ENCODE results near the gene SCO2.

DNA sequence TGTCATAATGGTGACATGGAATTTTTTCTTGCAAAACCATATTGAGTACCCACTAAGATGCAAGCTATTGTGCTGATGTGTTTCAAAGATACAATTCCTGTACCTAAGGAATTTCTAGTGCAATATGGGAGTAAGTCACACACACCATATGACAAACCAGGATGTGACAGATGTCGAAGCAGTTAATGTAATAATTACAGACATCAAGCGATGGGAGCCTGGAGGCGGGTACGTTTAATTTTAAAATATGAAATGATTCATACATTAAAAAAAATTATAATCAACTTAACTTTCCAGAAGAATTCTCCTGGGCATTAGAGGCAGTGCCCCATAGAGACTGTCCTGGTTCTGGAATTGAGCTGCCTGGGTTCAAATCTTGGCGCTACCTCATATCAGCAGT is 31.3 kb upstream of the SCO2 start:
- TF ChIP-seq, protein P1, sequence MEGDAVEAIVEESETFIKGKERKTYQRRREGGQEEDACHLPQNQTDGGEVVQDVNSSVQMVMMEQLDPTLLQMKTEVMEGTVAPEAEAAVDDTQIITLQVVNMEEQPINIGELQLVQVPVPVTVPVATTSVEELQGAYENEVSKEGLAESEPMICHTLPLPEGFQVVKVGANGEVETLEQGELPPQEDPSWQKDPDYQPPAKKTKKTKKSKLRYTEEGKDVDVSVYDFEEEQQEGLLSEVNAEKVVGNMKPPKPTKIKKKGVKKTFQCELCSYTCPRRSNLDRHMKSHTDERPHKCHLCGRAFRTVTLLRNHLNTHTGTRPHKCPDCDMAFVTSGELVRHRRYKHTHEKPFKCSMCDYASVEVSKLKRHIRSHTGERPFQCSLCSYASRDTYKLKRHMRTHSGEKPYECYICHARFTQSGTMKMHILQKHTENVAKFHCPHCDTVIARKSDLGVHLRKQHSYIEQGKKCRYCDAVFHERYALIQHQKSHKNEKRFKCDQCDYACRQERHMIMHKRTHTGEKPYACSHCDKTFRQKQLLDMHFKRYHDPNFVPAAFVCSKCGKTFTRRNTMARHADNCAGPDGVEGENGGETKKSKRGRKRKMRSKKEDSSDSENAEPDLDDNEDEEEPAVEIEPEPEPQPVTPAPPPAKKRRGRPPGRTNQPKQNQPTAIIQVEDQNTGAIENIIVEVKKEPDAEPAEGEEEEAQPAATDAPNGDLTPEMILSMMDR (IDR thresholded peaks at IDR 0.05), result no peak
- TF ChIP-seq POLR2A (IDR thresholded peaks at IDR 0.05), result no peak

Measured in transverse colon (tissue), 3 donors.